Measurements from ENCODE around the gene BTBD9. TPM values are rescaled to one million over a fixed set of nuclear protein-coding genes. Genes with fewer than 3 reads are reported as not detected.
"Not testable (repeated sequence)": the region's sequence is repeated elsewhere in the genome, so short reads cannot be mapped to it uniquely, and the experiment has no call there.

The BTBD9 gene
- total and polyA plus RNA-seq, 3 donors from 2014 or later, result 11.4 to 32.8 (median 29.5) TPM

DNA sequence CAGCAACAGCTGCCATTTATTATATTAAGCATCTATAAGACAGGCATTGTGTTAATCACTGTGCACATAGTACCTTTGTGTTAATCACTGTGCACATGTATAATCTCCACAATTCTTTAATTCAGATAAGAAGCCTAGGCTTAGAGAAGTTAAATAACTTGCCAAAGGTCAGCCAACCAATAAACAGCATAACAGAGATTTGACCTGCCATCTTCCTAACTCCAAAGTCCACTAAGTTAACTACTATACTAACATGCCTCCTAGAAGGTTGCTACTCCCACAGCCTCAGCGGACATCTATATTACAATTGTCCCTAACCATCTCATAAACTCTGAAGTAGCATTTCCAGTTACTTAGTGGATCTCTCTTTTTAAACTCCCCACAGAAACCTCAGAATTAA is 3.7 kb downstream of the BTBD9 start:
- intact Hi-C loops (cut with DNase I; ENCODE audit: low total_unique reads), result no loop called here
- Histone ChIP-seq H3K9me3 (no peaks in the 10 kb centered on the region), H3K27ac (no peak overlapping the region), H3K4me3 (no peak overlapping the region), H3K4me1 (peaks cover 23% of the 10 kb centered on the region), H3K36me3 (ENCODE audit: low read depth, missing control alignments) (no peaks in the 10 kb centered on the region), H3K27me3 (no peaks in the 10 kb centered on the region)
- DNase-seq, result no peak
- TF ChIP-seq, protein P1, sequence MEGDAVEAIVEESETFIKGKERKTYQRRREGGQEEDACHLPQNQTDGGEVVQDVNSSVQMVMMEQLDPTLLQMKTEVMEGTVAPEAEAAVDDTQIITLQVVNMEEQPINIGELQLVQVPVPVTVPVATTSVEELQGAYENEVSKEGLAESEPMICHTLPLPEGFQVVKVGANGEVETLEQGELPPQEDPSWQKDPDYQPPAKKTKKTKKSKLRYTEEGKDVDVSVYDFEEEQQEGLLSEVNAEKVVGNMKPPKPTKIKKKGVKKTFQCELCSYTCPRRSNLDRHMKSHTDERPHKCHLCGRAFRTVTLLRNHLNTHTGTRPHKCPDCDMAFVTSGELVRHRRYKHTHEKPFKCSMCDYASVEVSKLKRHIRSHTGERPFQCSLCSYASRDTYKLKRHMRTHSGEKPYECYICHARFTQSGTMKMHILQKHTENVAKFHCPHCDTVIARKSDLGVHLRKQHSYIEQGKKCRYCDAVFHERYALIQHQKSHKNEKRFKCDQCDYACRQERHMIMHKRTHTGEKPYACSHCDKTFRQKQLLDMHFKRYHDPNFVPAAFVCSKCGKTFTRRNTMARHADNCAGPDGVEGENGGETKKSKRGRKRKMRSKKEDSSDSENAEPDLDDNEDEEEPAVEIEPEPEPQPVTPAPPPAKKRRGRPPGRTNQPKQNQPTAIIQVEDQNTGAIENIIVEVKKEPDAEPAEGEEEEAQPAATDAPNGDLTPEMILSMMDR (IDR thresholded peaks at IDR 0.05), result no peak
- no peak for TF ChIP-seq POLR2A (IDR thresholded peaks at IDR 0.05)
- 91 to 96% methylated on average over 1 of the region's 1 CpG for WGBS, 2 donors

DNA sequence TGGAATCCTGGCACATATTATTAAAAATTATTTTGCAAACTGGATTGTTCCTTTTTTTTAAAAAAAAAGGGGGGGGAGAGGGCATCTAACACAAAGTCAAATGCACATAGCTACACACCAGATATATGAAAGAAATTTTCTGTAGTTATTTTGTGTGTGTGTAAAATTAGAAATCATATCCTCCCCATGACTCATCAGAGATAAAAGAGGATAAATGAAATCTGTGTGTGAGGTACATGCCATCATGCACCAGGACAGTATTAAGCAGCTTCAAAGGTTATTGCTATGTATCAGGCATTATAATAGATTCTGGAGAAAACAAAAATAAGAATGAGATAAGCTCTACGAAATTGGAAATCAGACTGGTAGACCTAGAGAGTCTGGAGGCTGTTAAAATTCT is 5.2 kb downstream of the BTBD9 start:
- Histone ChIP-seq H3K4me3 (no peak overlapping the region), H3K9me3 (no peaks in the 10 kb centered on the region), H3K27me3 (no peaks in the 10 kb centered on the region), H3K36me3 (ENCODE audit: low read depth, missing control alignments) (no peaks in the 10 kb centered on the region), H3K27ac (no peak overlapping the region), H3K4me1 (peaks cover 17% of the 10 kb centered on the region)
- 29 to 54% methylated on average over 1 of the region's 1 CpG for WGBS, 2 donors
- no peak for TF ChIP-seq POLR2A (IDR thresholded peaks at IDR 0.05)
- TF ChIP-seq, protein P1 (IDR thresholded peaks at IDR 0.05), result no peak
- intact Hi-C loops (cut with DNase I; ENCODE audit: low total_unique reads), result no loop called here
- no peak for DNase-seq

DNA sequence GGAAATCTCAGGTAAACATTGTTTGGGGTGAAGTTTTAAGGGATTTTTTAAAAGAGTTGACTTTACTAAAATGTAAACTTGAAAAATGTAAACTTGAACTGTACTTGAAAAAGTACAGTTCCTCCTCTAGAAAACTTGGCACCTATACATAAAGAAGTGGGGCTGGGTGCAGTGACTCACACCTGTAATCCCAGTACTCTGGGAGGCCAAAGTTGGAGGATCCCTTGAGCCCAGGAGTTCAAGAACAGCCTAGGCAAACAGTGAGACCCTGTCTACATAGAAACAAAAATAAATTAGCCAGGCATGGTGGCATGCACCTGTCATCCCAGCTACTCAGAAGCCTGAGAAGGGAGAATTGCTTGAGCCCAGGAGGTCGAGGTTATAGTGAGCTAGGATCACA is 7.2 kb downstream of the BTBD9 start:
- no peaks in the 10 kb centered on the region for H3K36me3 ChIP-seq (ENCODE audit: low read depth, missing control alignments)
- no peaks in the 10 kb centered on the region for H3K27me3 ChIP-seq
- WGBS, 2 donors, result 83 to 100% methylated on average over 1 of the region's 1 CpG
- TF ChIP-seq POLR2A (IDR thresholded peaks at IDR 0.05), result no peak
- TF ChIP-seq, protein P1 (IDR thresholded peaks at IDR 0.05), result no peak
- no peak for DNase-seq
- H3K4me1 ChIP-seq, result peaks cover 9% of the 10 kb centered on the region
- intact Hi-C loops (cut with DNase I; ENCODE audit: low total_unique reads), result no loop called here
- H3K27ac ChIP-seq, result no peak overlapping the region
- H3K9me3 ChIP-seq, result no peaks in the 10 kb centered on the region
- no peak overlapping the region for H3K4me3 ChIP-seq

DNA sequence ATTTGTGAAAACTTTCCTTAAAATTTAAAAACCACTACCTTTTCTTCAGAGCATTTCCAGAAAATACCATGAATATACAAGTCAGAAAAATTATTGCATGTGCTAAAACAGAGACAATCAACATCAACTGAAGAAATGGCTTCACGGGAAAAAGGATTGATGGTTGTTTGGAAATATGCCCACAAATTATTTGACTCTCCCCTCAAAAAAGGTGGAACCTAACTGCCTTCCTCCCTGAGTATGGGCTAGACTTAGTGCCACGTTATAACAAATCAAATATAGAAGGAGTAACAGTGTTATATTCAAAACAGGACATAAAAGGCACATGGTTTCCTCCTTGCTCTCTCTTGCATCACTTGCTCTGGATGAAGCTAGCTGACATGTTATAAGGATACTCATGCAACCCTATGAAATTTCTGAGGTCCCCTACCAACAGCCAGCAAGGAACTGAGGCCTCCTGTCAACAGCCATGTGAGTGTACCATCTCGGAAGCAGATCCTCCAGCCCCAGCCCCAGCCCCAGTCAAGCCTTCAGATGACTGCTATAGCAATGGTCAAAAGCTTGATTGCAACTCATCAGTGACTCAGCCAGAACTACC is 8.4 kb downstream of the BTBD9 start:
- no peak overlapping the region for H3K27ac ChIP-seq
- intact Hi-C loops (cut with DNase I; ENCODE audit: low total_unique reads), result no loop called here
- WGBS, 2 donors, result 93 to 94% methylated on average over 2 to 3 of the region's 3 CpGs
- no peak for TF ChIP-seq POLR2A (IDR thresholded peaks at IDR 0.05)
- TF ChIP-seq, protein P1 (IDR thresholded peaks at IDR 0.05), result no peak
- no peaks in the 10 kb centered on the region for H3K4me1 ChIP-seq
- no peak overlapping the region for H3K4me3 ChIP-seq
- H3K36me3 ChIP-seq (ENCODE audit: low read depth, missing control alignments), result no peaks in the 10 kb centered on the region
- H3K27me3 ChIP-seq, result no peaks in the 10 kb centered on the region
- no peak for DNase-seq
- H3K9me3 ChIP-seq, result no peaks in the 10 kb centered on the region

DNA sequence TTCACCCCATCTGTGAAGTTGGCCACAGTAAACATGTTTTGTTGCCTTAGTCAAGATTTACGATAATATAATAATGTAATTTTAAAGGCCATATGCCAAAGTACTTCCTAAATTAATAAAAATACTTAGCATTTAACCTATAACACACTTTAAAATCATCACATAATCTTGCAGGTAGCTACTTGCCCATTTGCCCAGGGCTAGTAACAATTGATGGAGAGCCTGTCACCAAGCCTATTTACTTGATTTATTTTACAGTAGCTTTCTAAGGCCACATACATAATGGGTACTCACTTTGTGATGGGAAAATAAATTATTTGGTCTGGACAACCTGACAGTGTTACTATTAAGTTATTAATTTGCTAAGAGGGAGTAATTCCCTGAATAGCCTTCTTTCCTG is 14.5 kb downstream of the BTBD9 start:
- no peak for TF ChIP-seq POLR2A (IDR thresholded peaks at IDR 0.05)
- TF ChIP-seq, protein P1 (IDR thresholded peaks at IDR 0.05), result no peak
- DNase-seq, result no peak
- H3K27me3 ChIP-seq, result no peaks in the 10 kb centered on the region
- H3K27ac ChIP-seq, result no peak overlapping the region
- H3K4me1 ChIP-seq, result no peaks in the 10 kb centered on the region
- H3K9me3 ChIP-seq, result no peaks in the 10 kb centered on the region
- no peaks in the 10 kb centered on the region for H3K36me3 ChIP-seq (ENCODE audit: low read depth, missing control alignments)
- H3K4me3 ChIP-seq, result no peak overlapping the region
- intact Hi-C loops (cut with DNase I; ENCODE audit: low total_unique reads), result no loop called here
- WGBS, 2 donors, result 94 to 100% methylated on average over 1 of the region's 1 CpG

DNA sequence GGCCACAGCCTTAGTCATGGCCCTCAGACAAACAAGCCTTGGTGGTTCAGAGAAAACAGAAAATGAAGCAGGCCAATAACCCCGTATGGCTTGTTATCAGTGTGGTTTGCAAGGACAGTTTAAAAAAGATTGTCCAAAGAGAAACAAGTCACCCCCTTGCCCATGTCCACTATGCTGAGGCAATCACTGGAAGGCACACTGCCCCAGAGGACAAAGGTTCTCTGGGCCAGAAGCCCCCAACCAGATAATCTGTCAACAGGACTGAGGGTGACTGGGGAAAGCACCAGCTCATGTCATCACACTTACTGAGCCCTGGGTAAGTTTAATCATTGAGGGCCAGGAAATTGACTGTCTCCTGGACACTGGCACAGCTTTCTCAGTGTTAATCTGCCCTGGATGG is 20.4 kb downstream of the BTBD9 start:
- 36 to 70% methylated on average over 1 of the region's 1 CpG for WGBS, 2 donors
- H3K9me3 ChIP-seq; intact Hi-C loops (cut with DNase I; ENCODE audit: low total_unique reads); H3K27ac ChIP-seq; H3K36me3 ChIP-seq (ENCODE audit: low read depth, missing control alignments); H3K27me3 ChIP-seq; H3K4me3 ChIP-seq; H3K4me1 ChIP-seq; DNase-seq: not testable (repeated sequence)

DNA sequence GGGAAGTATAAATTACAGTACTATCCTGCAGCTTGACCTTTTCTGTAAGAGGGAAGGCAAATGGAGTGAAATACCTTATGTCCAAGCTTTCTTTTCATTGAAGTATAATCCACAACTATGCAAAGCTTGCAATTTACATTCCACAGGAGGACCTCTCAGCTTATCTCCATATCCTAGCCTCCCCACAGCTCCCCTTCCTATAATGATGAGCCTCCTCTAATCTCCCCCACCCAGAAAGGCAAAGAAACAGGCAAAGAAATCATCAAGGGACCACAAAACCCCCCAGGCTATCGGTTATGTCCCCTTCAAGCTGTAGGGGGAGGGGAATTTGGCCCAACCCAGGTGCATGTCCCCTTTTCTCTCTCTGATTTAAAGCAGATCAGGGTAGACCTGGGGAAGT is 21.4 kb downstream of the BTBD9 start:
- WGBS, 2 donors, result 88 to 93% methylated on average over 1 of the region's 1 CpG
- H3K4me3 ChIP-seq; H3K27ac ChIP-seq; DNase-seq; intact Hi-C loops (cut with DNase I; ENCODE audit: low total_unique reads); H3K9me3 ChIP-seq; H3K27me3 ChIP-seq; H3K4me1 ChIP-seq; H3K36me3 ChIP-seq (ENCODE audit: low read depth, missing control alignments): not testable (repeated sequence)
